CD4-positive, alpha-beta T cell treated with Interleukin-17A for 4 hours (primary cell): Measurements from ENCODE around the gene GALK1.
A peak's percentile ranks its signal among the peaks of the same experiment; 100 is the strongest.
"Not testable (repeated sequence)": the region's sequence is repeated elsewhere in the genome, so short reads cannot be mapped to it uniquely, and the experiment has no call there.

Experiments
- DNase-seq: peaks from one replicate; pipeline ENCODE4 v3.0.0-alpha.2; 2020; ENCODE audit warnings: mixed read lengths

The GALK1 gene

GRCh38 chr17:75764711-75765421 is at the start of gene GALK1:
Gene GALK1, minus strand, starts transcription at chr17:75765192. Its CDS starts 56 bp downstream, at chr17:75765136.
- DNase-seq: peak; percentile 84

GRCh38 chr17:75814021-75814395 is 49.0 kb upstream of the GALK1 start:
- no peak for DNase-seq

GRCh38 chr17:75813081-75814020 is 48.4 kb upstream of the GALK1 start:
- no peak for DNase-seq

GRCh38 chr17:75812096-75813013 is 47.4 kb upstream of the GALK1 start:
- DNase-seq: no peak

- no peak for DNase-seq
Measured at GRCh38 chr17:75811174-75811573, 46.2 kb upstream of the GALK1 start.

- not testable (repeated sequence) for DNase-seq
Measured at GRCh38 chr17:75810756-75811155, 45.8 kb upstream of the GALK1 start.

GRCh38 chr17:75810216-75810615 is 45.2 kb upstream of the GALK1 start:
- DNase-seq: no peak

- DNase-seq: no peak
Measured at GRCh38 chr17:75809631-75810111, 44.7 kb upstream of the GALK1 start.

GRCh38 chr17:75808905-75809621 is 44.1 kb upstream of the GALK1 start:
- no peak for DNase-seq

GRCh38 chr17:75808549-75808904 is 43.5 kb upstream of the GALK1 start:
- DNase-seq: no peak

- DNase-seq: no peak
Measured at GRCh38 chr17:75807861-75808260, 42.9 kb upstream of the GALK1 start.

- no peak for DNase-seq
Measured at GRCh38 chr17:75806822-75807500, 42.0 kb upstream of the GALK1 start.

- DNase-seq: no peak
Measured at GRCh38 chr17:75803883-75804282, 38.9 kb upstream of the GALK1 start.

GRCh38 chr17:75799402-75799801 is 34.4 kb upstream of the GALK1 start:
- no peak for DNase-seq

- no peak for DNase-seq
Measured at GRCh38 chr17:75795820-75796607, 31.0 kb upstream of the GALK1 start.

- no peak for DNase-seq
Measured at GRCh38 chr17:75793460-75793859, 28.5 kb upstream of the GALK1 start.

GRCh38 chr17:75791254-75791653 is 26.3 kb upstream of the GALK1 start:
- no peak for DNase-seq

- peak; percentile 91 for DNase-seq
Measured at GRCh38 chr17:75785016-75785890, 20.3 kb upstream of the GALK1 start.

GRCh38 chr17:75784473-75785015 is 19.6 kb upstream of the GALK1 start, which contains the start of gene UNK:
Gene UNK, plus strand, starts transcription at chr17:75784806. Its CDS starts 75 bp downstream, at chr17:75784881.
- DNase-seq: peak; percentile 96
